ENCODE results near the gene DHX57.

GRCh38 chr2:38783586-38783985 is 92.1 kb downstream of the DHX57 start:
- TF ChIP-seq, protein P1, sequence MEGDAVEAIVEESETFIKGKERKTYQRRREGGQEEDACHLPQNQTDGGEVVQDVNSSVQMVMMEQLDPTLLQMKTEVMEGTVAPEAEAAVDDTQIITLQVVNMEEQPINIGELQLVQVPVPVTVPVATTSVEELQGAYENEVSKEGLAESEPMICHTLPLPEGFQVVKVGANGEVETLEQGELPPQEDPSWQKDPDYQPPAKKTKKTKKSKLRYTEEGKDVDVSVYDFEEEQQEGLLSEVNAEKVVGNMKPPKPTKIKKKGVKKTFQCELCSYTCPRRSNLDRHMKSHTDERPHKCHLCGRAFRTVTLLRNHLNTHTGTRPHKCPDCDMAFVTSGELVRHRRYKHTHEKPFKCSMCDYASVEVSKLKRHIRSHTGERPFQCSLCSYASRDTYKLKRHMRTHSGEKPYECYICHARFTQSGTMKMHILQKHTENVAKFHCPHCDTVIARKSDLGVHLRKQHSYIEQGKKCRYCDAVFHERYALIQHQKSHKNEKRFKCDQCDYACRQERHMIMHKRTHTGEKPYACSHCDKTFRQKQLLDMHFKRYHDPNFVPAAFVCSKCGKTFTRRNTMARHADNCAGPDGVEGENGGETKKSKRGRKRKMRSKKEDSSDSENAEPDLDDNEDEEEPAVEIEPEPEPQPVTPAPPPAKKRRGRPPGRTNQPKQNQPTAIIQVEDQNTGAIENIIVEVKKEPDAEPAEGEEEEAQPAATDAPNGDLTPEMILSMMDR (IDR thresholded peaks at IDR 0.05): no peak
- no peak for TF ChIP-seq POLR2AphosphoS5 (IDR thresholded peaks at IDR 0.05)
- no peak for TF ChIP-seq POLR2A (IDR thresholded peaks at IDR 0.05)

All from prostate gland (tissue), 2 donors.